ENCODE results near the gene DDX27.

Gene DDX27

GRCh38 chr20:49278818-49279676 is 59.8 kb downstream of the DDX27 start:
- peak; percentile 57 for DNase-seq

GRCh38 chr20:49279677-49280462 is 60.7 kb downstream of the DDX27 start:
- DNase-seq: no peak

GRCh38 chr20:49280463-49281058 is 61.3 kb downstream of the DDX27 start:
- DNase-seq: peak; percentile 29

GRCh38 chr20:49281059-49281912 is 62.1 kb downstream of the DDX27 start:
- DNase-seq: peak; percentile 30

DNA sequence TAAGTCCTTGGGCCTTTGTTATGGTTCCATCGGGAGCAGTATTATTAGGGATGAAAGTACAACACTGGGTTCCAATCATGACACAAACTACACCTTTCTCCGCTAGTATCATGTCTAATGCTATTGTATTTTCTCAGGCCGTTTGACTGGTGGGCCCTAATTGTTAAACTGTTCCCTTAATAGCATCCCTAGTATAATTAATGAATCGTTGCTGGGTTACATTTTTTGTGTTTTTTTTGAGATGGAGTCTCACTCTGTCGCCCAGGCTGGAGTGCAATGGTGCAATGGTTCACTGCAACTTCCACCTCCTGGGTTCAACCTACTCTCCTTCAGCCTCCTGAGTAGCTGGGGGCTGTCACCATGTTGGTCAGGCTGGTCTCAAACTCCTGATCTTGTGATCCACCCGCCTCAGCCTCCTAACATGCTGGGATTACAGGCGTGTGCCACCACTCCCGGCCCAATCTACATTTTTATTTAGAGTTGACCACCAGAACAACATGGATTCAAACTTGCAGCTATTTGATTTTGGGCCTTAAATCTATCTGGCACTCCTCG is 62.8 kb downstream of the DDX27 start:
- no peak for DNase-seq

DNA sequence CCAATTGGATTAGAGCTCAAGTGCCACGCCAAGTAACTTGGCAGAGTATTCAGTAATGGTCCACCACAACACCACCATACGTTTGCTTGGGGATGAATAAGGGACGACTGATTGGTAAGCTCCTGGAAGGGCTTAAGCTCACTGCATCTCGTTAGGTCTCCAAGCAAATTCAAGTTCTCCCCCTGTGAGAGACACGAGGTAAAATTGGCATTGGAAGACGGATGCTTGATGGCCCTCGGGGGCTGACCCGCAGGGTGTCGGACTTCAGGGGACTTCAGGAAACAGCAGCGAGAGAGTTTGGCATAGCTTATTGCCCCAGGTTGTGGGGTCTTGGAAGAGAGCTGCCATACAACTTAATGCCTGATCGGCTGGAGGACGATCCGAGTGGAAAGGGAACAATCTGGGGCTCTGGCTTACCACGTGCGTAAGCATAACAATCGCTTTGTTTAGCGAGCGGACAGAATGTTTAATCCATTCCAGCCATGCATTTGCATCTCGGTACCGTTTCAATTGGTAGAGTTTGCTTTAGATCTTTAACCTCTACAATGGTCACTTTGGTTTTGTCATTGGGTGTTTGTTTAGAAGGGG is 63.5 kb downstream of the DDX27 start:
- no peak for DNase-seq

GRCh38 chr20:49283176-49283702 is 64.0 kb downstream of the DDX27 start:
- DNase-seq: no peak

- no peak for DNase-seq
Measured at GRCh38 chr20:49283703-49284625, 64.7 kb downstream of the DDX27 start.

- DNase-seq: no peak
Measured at GRCh38 chr20:49284818-49285217, 65.6 kb downstream of the DDX27 start.

DNA sequence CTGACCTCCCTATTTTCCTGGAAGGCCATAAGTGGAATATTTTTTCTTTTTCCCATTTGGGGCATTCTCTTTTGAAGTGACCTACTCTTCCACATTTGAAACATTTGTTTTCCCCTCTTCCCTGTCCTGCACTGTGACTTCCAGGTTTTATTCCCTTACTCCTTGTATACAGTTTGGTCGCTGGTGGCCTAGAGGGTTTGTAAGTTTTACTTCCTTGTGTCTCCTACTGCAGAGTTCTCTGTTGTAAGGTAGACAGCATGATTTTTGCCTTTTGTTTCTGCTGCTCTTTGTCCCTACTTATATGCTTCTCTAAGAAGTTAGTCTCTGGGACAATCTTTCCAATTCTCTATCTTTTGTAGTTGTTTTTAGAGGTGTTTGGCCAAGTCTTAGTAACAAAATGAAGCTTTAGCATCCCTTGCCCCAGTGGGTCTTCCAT is 66.0 kb downstream of the DDX27 start:
- DNase-seq: no peak

GRCh38 chr20:49285813-49286494 is 66.7 kb downstream of the DDX27 start:
- no peak for DNase-seq

DNA sequence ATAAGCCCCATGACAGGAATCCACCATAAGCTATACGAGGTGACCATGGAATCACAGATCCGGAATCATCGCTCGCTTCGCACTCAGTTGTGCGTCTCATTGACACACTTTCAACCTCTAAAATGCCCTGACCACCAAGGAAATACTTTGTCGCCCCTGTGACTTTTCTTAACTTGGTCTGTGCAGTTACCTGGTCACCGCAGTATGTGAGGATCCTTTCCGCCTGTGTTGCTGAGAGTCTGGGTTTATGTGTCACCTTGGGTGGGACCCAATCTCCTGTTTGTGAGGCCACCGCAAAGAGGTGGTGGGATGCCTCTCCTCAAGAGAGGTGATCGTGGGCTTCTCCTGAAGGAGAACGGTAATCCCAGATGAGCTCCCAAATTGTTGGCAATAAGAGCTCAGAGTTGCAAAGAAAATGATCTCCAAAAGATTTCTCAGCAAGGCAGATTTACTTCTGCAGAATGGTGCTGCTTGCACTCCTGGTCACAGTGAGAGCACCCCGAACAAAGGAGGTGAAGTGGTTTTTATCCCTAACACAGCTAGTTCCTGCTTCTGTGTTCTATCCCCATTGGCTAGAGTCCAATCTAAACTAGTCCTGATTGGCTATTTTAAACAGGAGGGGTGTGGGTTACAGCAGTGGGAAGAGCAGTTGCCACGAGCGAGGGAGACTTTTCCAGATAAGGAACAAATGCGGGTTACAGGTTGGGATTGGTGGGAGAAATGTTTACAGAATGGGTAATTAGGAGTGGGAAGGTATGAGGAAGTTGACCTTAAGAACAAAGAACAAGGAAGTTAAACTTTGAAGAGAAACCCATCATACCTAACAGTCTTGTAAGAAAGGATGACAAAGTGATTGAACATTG is 67.7 kb downstream of the DDX27 start:
- no peak for DNase-seq

DNA sequence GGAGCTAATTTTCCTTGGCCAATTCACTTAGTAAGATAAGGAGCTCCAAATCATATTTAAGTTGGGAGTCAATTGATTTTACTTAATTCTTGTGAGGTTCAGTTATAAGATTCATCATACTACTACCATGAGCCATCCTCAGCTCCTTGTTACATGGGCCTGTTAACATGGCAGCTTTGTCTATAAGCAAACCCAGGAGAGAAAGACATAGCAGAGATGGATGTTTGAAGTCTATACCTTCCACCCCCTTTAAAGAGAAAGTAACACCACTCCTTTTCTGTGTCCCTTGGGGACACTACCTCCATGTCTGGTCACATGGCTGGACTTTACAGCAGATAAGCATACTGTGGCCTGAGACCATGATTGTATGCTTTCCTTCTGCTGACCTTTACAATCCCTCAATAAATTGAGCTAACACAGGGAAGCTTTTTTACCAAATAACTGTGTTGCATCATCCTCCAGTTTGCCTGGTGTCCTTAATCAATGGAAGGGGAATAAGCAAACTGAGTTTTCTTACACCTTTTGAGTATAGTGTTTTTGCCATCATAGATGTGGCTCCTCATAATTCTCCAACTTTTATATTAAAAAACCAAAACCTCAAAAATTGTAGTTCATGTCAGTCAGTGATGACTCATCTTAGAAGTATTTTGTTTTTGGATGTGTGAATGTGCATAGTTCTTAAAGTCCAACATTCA is 68.5 kb downstream of the DDX27 start:
- no peak for DNase-seq

DNA sequence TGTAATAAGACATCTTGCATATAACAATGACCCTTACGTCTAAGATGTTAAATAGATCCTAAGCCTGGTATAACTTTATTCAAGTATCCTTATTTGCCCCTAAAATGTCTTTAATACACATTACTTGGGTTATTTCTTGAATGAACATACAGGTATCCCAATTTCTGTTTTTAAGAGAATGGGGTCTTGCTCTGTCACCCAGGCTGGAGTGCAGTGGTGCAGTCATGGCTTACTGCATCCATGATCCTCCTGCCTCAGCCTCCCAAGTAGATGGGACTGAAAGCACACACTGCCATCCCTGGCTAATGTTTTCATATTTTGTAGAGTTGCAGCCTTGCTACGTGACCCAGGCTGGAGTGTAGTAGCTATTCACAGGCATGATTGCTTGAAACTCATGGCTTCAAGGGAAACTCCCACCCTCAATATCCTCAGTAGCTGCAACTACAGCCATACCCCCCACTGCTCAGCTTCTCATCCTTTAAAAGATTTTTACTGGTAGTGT is 69.1 kb downstream of the DDX27 start:
- no peak for DNase-seq

DNA sequence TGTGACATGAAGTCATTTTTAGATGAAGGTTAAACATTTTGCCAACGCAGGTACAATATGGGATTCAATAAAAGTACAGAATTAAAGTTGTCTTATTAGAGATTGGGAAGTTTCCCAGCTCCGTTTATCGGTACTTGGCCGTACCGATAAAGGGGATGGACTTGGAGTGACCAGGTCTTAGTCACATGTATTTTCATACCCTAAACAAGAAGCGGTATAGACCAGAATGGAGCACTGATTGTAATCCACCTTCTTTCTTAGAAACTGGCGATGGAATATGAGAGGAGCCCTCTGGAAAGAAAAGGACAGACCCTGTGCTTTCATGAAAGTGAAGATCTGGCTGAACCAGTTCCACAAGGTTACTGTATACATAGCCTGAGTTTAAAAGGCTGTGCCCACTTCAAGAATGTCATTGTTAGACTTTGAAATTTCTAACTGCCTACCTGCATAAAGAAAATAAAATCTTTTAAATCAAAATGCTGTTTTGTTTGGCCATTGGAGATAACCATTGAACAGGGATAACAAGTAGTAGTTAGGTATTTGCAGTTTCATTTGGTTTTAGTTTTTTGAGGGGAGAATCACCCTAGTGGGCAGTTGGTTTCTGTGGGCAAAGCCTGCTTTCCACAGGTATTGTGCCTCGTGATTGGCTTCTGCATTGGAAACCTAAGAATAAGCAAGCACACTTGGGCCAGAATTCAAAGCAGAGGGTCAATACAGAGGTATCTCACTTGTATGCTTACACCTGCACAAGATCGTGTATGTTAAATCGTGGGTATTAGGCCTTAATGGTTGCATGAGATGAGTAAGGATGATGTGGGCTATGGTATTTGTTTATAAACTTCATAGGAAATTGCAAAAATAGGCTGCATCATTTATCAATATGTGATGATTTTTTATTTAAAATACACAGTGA is 69.8 kb downstream of the DDX27 start:
- DNase-seq: no peak

DNA sequence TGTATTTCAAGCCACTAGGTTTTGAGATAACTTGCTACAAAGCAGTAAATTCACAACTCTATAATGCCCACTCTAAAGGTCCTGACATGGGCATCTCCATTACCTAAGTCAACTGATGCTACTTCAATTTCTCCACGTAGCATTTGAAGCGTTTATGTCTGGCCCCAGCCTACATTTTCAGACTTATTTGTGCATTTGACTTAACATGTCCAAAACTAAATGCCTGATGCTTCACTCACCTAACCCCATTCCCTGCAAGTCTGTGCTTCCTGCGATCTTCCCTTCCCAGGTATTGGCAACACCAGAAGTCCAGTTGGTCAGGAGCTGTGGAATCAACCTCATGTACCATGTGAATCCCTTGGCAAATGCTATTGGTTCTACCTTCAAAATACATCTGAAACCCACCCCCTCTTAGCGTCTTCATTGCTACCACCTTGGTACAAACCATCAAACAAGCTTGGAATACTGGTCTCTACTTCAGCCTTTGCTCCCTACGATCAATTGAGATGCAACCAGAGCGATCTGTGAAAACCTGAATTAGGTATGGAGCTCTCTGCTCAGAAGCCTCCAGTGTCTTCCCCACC is 71.5 kb downstream of the DDX27 start:
- DNase-seq: no peak

DNA sequence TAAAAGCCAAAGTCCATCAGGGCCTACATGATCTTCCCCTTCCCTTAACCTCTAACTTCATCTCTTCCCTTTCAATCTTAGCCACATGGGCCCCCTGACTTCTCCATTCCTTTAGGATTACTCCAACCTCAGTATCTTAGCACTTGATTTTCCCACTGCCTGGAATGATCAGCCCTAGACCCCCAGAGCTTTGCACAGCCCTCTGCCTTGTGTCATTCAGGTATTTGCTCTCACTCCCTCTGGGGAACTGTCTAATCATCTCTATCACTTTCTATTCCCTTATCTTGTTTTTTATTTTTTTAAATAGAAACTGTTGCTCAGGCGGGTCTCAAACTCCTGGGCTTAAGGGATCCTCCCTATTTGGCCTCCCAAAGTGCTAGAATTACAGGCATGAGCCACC is 72.0 kb downstream of the DDX27 start:
- DNase-seq: no peak
